CD4-positive, alpha-beta T cell (primary cell): ENCODE results near the gene FUT6. TPM values are rescaled to one million over a fixed set of nuclear protein-coding genes. Genes with fewer than 3 reads are reported as not detected.

Source experiments
- ATAC-seq: fragments of 200-7000 bp; cut with Tn5 transposase; one replicate; pipeline ENCODE4 v1.10.0; 2022; ENCODE audit warnings: mild to moderate bottlenecking; ENCODE audit not compliant: poor library complexity
- CTCF ChIA-PET: fragments of 350-600 bp; sonication (Branson Sonifier 250); formaldehyde crosslinking; loops from one replicate; lab custom pipeline; 2021; ENCODE audit warnings: antibody characterized with exemption, inconsistent platforms; lab: Charles Lee
- POLR2A ChIA-PET: fragments of 350-600 bp; sonication (Branson Sonifier 250); formaldehyde crosslinking; loops from one replicate; lab custom pipeline; 2021; ENCODE audit warnings: antibody characterized with exemption, inconsistent platforms; lab: Charles Lee
- DNase-seq, 14 experiments: peaks; one replicate each; pipeline ENCODE4 v3.0.0-alpha.2; 2013 to 2020; ENCODE audit warnings: mixed read lengths in 2 of 14
- H3K27ac ChIP-seq, 2 donors: one replicate each; pipeline versions ENCODE4 v1.5.1 to v1.7.0; 2013; ENCODE audit warnings: low read length in 2 of 2, low read depth in 1 of 2, mild to moderate bottlenecking in 1 of 2
- H3K27me3 ChIP-seq, 2 experiments: 1 replicate in 1 of 2; 2 replicates in 1 of 2; pipeline versions ENCODE4 v1.6.1 to v1.7.0; 2013; ENCODE audit warnings: low read length in 2 of 2, control low read depth in 1 of 2, mild to moderate bottlenecking in 1 of 2, moderate library complexity in 1 of 2; ENCODE audit not compliant: insufficient read depth in 2 of 2, control insufficient read depth in 1 of 2
- H3K36me3 ChIP-seq: one replicate; pipeline ENCODE4 v1.6.1; 2013; ENCODE audit warnings: low read length, control low read depth; ENCODE audit not compliant: insufficient read depth
- H3K4me1 ChIP-seq: one replicate; pipeline ENCODE4 v1.6.1; 2013; ENCODE audit warnings: low read length, control low read depth; ENCODE audit not compliant: insufficient read depth
- H3K4me3 ChIP-seq: one replicate; pipeline ENCODE4 v1.5.1; 2013; ENCODE audit warnings: mild to moderate bottlenecking, low read length, moderate library complexity
- H3K9me3 ChIP-seq, 2 experiments: 1 replicate in 1 of 2; 2 replicates in 1 of 2; pipeline versions ENCODE4 v1.6.1 to v1.7.0; 2013; ENCODE audit warnings: low read length in 2 of 2, mild to moderate bottlenecking in 2 of 2, control low read depth in 1 of 2, moderate library complexity in 1 of 2; ENCODE audit not compliant: control insufficient read depth in 1 of 2, insufficient read depth in 1 of 2
- H3K27ac Mint-ChIP-seq: one replicate; pipeline ENCODE4 v1.8.0; 2020; ENCODE audit warnings: mixed read lengths
- H3K27me3 Mint-ChIP-seq: one replicate; pipeline ENCODE4 v1.8.0; 2021; ENCODE audit warnings: mixed read lengths
- H3K36me3 Mint-ChIP-seq: one replicate; pipeline ENCODE4 v1.8.0; 2021; ENCODE audit warnings: low read depth, mixed read lengths
- H3K4me1 Mint-ChIP-seq: one replicate; pipeline ENCODE4 v1.8.0; 2021; ENCODE audit warnings: low read depth, mixed read lengths
- H3K4me3 Mint-ChIP-seq: one replicate; pipeline ENCODE4 v1.8.0; 2020; ENCODE audit warnings: mild to moderate bottlenecking, mixed read lengths
- H3K9me3 Mint-ChIP-seq: one replicate; pipeline ENCODE4 v1.8.0; 2020; ENCODE audit warnings: mixed read lengths
- CTCF ChIP-seq: fragments of 200-600 bp; IDR thresholded peaks from one replicate; pipeline ENCODE4 v1.8.0; 2022; ENCODE audit warnings: antibody characterized with exemption, mild to moderate bottlenecking
- intact Hi-C, 2 experiments: fragments of 100-400 bp; cut with DNase I in 1 of 2; cut with micrococcal nuclease in 1 of 2; formaldehyde crosslinking; loops; one replicate each; pipeline versions ENCODE4 v1.15.1 to v1.9.0; 2023 to 2025; cut with DNase I, micrococcal nuclease
- total RNA-seq, 174 experiments: library from RNA in 2 of 174; stranded (reverse) in 2 of 174; gene quantifications; one replicate each; pipeline ENCODE4 v1.2.3 and lab custom pipeline; 2021 to 2026

FUT6 gene
- total RNA-seq, 2 experiments from 2014 or later = 0.17 TPM; not detected in 1

DNA sequence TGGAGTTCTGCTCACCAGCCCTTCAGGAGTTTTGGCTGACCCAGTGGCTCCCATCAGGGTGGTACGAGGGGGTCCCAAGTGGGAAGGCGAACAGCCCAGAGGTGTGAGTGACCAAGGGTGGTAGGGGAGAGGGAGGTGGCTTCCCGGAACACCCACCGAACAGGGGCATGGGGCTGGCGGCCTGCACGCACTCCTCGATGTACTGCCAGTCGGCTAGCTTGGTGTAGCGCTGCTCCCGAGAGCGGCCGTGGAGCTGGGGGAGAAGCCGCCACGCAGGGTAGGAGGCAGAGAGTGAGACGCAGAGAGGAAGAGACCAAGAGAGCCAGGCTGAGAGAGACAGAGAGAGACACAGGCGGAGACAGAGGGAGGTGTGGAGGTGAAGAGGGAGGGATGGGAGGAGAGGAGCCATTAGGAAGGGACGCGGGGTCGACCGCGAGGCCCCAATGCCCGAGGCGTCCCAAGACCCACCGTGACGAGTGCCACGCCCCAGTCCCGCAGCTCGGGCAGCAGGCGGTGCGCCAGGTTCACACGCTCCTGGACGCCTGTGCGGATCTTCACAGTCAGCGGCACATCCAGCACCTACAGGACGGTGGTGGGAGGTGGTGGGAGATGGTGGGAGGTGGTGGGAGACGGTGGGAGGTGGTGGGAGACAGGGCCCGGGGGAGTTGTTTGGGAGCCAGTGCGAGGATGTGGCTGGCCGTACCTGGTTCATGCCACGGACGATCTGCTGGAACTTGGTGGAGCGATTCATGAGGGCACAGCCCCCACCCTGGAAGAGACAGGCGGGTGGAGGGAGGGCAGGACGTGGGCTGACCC lies 52.7 kb downstream of the FUT6 start:
- H3K27me3 ChIP-seq = no peaks in the 10 kb centered on the region
- ChIA-PET POLR2A (no interaction called here), CTCF (interaction anchor here (1.7 kb wide), 1 partner anchor 17 kb away, joined by 6 read pairs; no protein-coding TSS in a partner anchor)
- Mint-ChIP-seq H3K4me1 (peaks cover 15% of the 10 kb centered on the region), H3K27ac (no peak overlapping the region), H3K9me3 (no peaks in the 10 kb centered on the region), H3K4me3 (no peak overlapping the region), H3K27me3 (no peaks in the 10 kb centered on the region), H3K36me3 (peaks cover 50% of the 10 kb centered on the region)
- H3K9me3 ChIP-seq = peaks cover 0 to 2% of the 10 kb centered on the region in 2 experiments
- no peak overlapping the region for H3K27ac ChIP-seq
- no peak overlapping the region for H3K4me3 ChIP-seq
- ATAC-seq (no peak), DNase-seq (peak in 1 of 14 experiments; percentile 29)
- no peak for TF ChIP-seq CTCF
- intact Hi-C loops = no loop called here
- peaks cover 22% of the 10 kb centered on the region for H3K4me1 ChIP-seq
- H3K36me3 ChIP-seq = peaks cover 60% of the 10 kb centered on the region

DNA sequence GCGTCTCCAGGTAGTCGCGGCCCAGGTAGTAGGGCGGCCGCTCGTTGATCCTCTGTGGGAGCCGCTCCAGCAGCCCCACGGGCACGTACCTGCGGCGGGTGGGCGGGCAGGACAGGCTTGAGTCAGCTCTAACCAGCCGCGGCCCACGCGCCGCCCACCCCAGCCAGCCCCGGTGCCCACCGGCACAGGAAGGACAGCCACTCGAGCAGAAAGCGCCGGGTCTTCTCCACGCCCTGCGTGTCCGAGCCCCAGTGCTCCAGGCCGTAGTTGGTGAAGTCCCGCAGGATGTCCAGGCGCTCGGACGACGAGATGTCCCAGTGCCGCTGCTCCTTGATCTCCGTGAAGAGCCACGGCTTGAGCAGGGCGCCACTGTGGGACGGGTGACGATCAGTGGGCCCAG lies 54.1 kb downstream of the FUT6 start:
- POLR2A ChIA-PET = no interaction called here

DNA sequence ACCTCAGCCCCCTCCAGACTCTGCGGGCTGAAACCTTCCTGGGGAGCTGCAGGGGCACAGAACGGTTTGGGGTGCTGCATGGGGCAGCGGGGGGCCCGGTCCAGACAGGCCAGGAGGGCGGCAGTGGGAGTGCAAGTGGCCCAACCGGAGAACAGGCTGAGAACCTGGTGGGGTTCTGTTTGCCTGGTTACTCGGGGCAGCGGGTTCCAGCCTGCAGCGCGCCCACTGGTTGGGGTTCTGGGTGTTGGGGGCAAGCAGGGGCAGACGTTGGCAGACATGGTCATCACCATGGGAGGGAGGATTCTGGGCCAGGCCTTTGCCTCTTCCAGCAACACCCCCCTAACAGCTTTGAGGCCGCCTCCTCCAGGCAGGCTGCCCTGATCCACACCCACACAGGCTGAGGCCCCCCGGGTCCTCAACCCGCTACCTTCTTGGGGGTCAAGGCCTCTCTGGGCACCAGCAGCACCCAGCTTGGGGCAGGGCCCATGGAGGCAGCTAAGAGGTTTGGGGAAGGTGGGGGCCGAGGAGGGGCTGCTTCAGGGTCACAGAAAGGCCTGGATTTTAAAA lies 54.8 kb downstream of the FUT6 start, which contains the start of gene PRR22:
PRR22 (minus strand) TSS at position 166 of the 567 bp plus-strand sequence; CDS start at position 80, 86 bp downstream.
- H3K36me3 ChIP-seq = peaks cover 55% of the 10 kb centered on the region
- DNase-seq = no peak
- Mint-ChIP-seq H3K27me3 (no peaks in the 10 kb centered on the region), H3K4me1 (peaks cover under 1% of the 10 kb centered on the region), H3K36me3 (peaks cover 34% of the 10 kb centered on the region), H3K4me3 (no peak within 1 kb of the TSS), H3K27ac (no peak within 1 kb of the TSS), H3K9me3 (no peaks in the 10 kb centered on the region)
- no peak for TF ChIP-seq CTCF
- ATAC-seq = peak; percentile 8
- peaks cover 0 to 6% of the 10 kb centered on the region in 2 experiments for H3K9me3 ChIP-seq
- peaks cover 3% of the 10 kb centered on the region for H3K4me1 ChIP-seq
- H3K27me3 ChIP-seq = no peaks in the 10 kb centered on the region
- no peak within 1 kb of the TSS for H3K27ac ChIP-seq
- POLR2A ChIA-PET = no interaction called here
- CTCF ChIA-PET = no interaction called here
- H3K4me3 ChIP-seq = no peak within 1 kb of the TSS
- intact Hi-C loops = no loop called here

More for the DNA sequence above, 54.1 kb downstream of the FUT6 start:
- H3K4me3 ChIP-seq = no peak overlapping the region
- H3K4me1 ChIP-seq = peaks cover 11% of the 10 kb centered on the region
- peaks cover 0 to 6% of the 10 kb centered on the region in 2 experiments for H3K9me3 ChIP-seq
- Mint-ChIP-seq H3K27ac (no peak overlapping the region), H3K36me3 (peaks cover 42% of the 10 kb centered on the region), H3K4me1 (peaks cover 8% of the 10 kb centered on the region), H3K4me3 (no peak overlapping the region), H3K9me3 (no peaks in the 10 kb centered on the region), H3K27me3 (no peaks in the 10 kb centered on the region)
- H3K27me3 ChIP-seq = no peaks in the 10 kb centered on the region
- ATAC-seq = no peak
- peaks cover 60% of the 10 kb centered on the region for H3K36me3 ChIP-seq
- CTCF ChIA-PET = no interaction called here
- DNase-seq = peak in 1 of 14 experiments; percentile 32
- no peak for TF ChIP-seq CTCF
- intact Hi-C loops = no loop called here
- H3K27ac ChIP-seq = no peak overlapping the region
